ENCODE measurements around the gene FAIM2. TPM values are rescaled to one million over a fixed set of nuclear protein-coding genes. Genes with fewer than 3 reads are reported as not detected.

The FAIM2 gene
- total and polyA plus RNA-seq, 10 of the 15 experiments (the other 5 are each of a cell fraction or from before 2014, with no cell fraction given) = not detected

GRCh38 chr12:49881415-49882247, 22.1 kb downstream of the FAIM2 start (continued):
- TF ChIP-seq CUX1 (IDR thresholded peaks at IDR 0.05; ENCODE audit: insufficient replicate concordance, low read depth, low read length) = no peak
- TF ChIP-seq SIX5 (IDR thresholded peaks at IDR 0.05; ENCODE audit: low read depth, low read length, severe bottlenecking) = no peak
- no peak for TF ChIP-seq BCL11A (IDR thresholded peaks at IDR 0.05; ENCODE audit: low read depth, low read length)

GRCh38 chr12:49880756-49881414, 22.8 kb downstream of the FAIM2 start:
- no peaks in the 10 kb centered on the region for H3K79me2 ChIP-seq (ENCODE audit: control insufficient read depth, insufficient read depth, low read length)
- ChIA-PET CTCF (interaction anchor here (1.3 kb wide), 1 partner anchor 64 kb away, joined by 5 read pairs; no protein-coding TSS in a partner anchor), POLR2A (no interaction called here), SMC1A (ENCODE audit: uncharacterized antibody, unreplicated experiment) (no interaction called here), RAD21 (ENCODE audit: unreplicated experiment) (interaction anchor here (1.2 kb wide), 1 partner anchor 85 kb away, joined by 3 read pairs; no protein-coding TSS in a partner anchor)
- in situ Hi-C loops (cut with MboI) (no loop called here), intact Hi-C loops (cut with micrococcal nuclease; ENCODE audit: unreplicated experiment) (no loop called here)
- H3K9me3 ChIP-seq (replicated peaks; ENCODE audit: control insufficient read depth, insufficient read depth, low read length) = no peaks in the 10 kb centered on the region
- H4K20me1 ChIP-seq (ENCODE audit: control insufficient read depth, insufficient read depth) = no peaks in the 10 kb centered on the region
- DNase-seq (ENCODE audit: low read depth, low spot score) = no peak
- no peak overlapping the region for H2AFZ ChIP-seq (ENCODE audit: control insufficient read depth, low read depth, low read length)
- no peak overlapping the region for H3K4me2 ChIP-seq (ENCODE audit: control insufficient read depth, insufficient read depth)
- no peak for FAIRE-seq
- no TSS peak for BruUV-seq (replicated peaks)
- no peak for ATAC-seq
- peaks cover 0 to 1% of the 10 kb centered on the region in 2 experiments; a peak in 1 of 4 replicates for H3K27me3 ChIP-seq (replicated peaks in 1 of 2; ENCODE audit: control insufficient read depth in 2 of 2, insufficient read depth in 2 of 2, low read length in 1 of 2)
- H3K4me3 ChIP-seq = no peak overlapping the region
- H3K9ac ChIP-seq (ENCODE audit: control insufficient read depth, insufficient read depth, low read length) = no peak overlapping the region
- no peaks in the 10 kb centered on the region for H3K36me3 ChIP-seq (ENCODE audit: control insufficient read depth in 2 of 2, insufficient read depth in 2 of 2, low read length in 1 of 2)
- H3K4me1 ChIP-seq (ENCODE audit: control insufficient read depth, insufficient read depth, low read length) = no peaks in the 10 kb centered on the region
- H3K27ac ChIP-seq (ENCODE audit: control insufficient read depth, insufficient read depth) = no peak overlapping the region
- WGBS (ENCODE audit: insufficient coverage, insufficient replicate concordance, low lambda C conversion rate, missing lambda C conversion rate) = 68% methylated on average over 5 of the region's 5 CpGs
- TF ChIP-seq FOXK2 (IDR thresholded peaks at IDR 0.05) = no peak
- TF ChIP-seq JUND (IDR thresholded peaks at IDR 0.05; ENCODE audit: low read depth, low read length) = no peak
- TF ChIP-seq ZNF217 (IDR thresholded peaks at IDR 0.05) = no peak
- TF ChIP-seq FOXM1 (IDR thresholded peaks at IDR 0.05; ENCODE audit: low read depth, low read length) = no peak
- no peak for TF ChIP-seq PAX8 (IDR thresholded peaks at IDR 0.05)
- TF ChIP-seq RAD51 (IDR thresholded peaks at IDR 0.05) = no peak
- no peak for TF ChIP-seq ZBTB4 (CRISPR knock-in tag; IDR thresholded peaks at IDR 0.05)
- no peak for TF ChIP-seq TAF1 (IDR thresholded peaks at IDR 0.05; ENCODE audit: borderline replicate concordance, low read depth, low read length)
- TF ChIP-seq POLR2AphosphoS5 (IDR thresholded peaks at IDR 0.05; ENCODE audit: low read length) = no peak

Measured in GM12878 (cell line).